Measurements from ENCODE around the gene AAK1.

AAK1 gene

GRCh38 chr2:69549421-69549820 lies 94.1 kb downstream of the AAK1 start:
- Mint-ChIP-seq H3K9me3 (peaks cover 5% of the 10 kb centered on the region), H3K27ac (no peak overlapping the region), H3K27me3 (no peaks in the 10 kb centered on the region), H3K4me1 (peaks cover 36% of the 10 kb centered on the region), H3K36me3 (ENCODE audit: low read depth) (peaks cover 27% of the 10 kb centered on the region), H3K4me3 (no peak overlapping the region)
- no peak for DNase-seq
- no peak for ATAC-seq

DNA sequence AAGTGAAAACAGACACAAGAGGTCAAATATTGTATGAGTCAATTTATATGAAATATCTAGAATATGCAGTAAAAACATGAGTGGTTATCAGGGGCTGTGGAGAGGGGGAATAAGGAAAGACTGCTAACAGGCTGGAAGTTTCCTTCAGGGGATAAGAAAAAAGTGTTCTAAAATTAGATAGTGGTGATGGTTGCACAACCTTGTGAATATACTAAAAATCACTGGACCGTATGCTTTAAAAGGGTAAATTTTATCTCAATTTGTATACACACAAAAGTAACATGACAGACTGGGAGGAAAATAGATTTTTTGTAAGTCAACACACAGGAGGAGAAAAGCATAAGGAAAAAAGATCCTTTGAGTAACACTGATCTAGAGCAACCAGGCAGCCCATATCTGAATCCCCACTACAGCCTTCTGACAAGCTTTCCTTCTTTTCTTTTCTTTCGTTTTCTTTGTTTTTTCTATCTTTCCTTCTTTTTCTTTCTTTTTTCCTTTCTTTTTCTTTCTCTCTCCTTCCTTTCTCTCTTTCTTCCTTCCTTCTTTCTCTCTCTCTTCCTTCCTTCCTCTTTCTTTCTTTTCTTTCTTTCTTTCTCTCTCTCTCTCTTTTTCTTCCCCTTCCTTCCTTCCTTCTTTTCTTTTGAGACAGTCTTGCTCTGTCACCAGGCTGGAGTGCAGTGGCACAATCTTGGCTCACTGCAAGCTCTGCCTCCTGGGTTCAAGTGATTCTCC lies 95.4 kb downstream of the AAK1 start:
- Mint-ChIP-seq H3K4me3 (no peak overlapping the region), H3K4me1 (peaks cover 32% of the 10 kb centered on the region), H3K27me3 (no peaks in the 10 kb centered on the region), H3K36me3 (ENCODE audit: low read depth) (peaks cover 28% of the 10 kb centered on the region), H3K27ac (no peak overlapping the region), H3K9me3 (peaks cover 5% of the 10 kb centered on the region)
- ATAC-seq: no peak
- DNase-seq: no peak

- H3K36me3 Mint-ChIP-seq (ENCODE audit: low read depth): peaks cover 32% of the 10 kb centered on the region
- ATAC-seq (no peak), DNase-seq (no peak)
- H3K27ac Mint-ChIP-seq: no peak overlapping the region
- H3K27me3 Mint-ChIP-seq: no peaks in the 10 kb centered on the region
- H3K4me1 Mint-ChIP-seq: peaks cover 26% of the 10 kb centered on the region
- no peak overlapping the region for H3K4me3 Mint-ChIP-seq
- H3K9me3 Mint-ChIP-seq: peaks cover 5% of the 10 kb centered on the region
Observed at GRCh38 chr2:69546646-69547045, 96.9 kb downstream of the AAK1 start.

DNA sequence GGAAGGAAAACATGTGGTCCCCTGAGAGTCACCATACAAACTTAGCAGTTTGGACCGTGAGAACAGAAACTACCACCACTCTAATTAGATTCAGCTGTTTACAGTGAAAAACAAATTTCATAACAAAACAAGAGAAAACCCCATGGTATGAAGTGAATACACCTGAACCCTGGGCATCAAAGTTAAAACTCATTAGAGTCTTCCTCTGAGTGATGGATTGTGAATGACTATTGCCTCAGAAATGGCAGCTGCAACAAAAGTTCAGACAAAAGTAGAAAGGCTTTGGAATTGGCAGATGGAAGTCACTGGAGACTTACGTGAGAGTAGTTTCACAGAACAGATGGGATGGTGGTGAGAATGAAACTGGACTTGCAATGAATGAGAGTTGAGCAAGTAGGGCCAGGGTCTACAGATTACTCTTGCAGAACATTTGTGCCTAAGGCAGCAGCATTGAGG lies 98.0 kb downstream of the AAK1 start:
- Mint-ChIP-seq H3K4me1 (peaks cover 26% of the 10 kb centered on the region), H3K27ac (no peak overlapping the region), H3K27me3 (no peaks in the 10 kb centered on the region), H3K36me3 (ENCODE audit: low read depth) (peaks cover 34% of the 10 kb centered on the region), H3K4me3 (no peak overlapping the region), H3K9me3 (peaks cover 5% of the 10 kb centered on the region)
- ATAC-seq: no peak
- DNase-seq: no peak

DNA sequence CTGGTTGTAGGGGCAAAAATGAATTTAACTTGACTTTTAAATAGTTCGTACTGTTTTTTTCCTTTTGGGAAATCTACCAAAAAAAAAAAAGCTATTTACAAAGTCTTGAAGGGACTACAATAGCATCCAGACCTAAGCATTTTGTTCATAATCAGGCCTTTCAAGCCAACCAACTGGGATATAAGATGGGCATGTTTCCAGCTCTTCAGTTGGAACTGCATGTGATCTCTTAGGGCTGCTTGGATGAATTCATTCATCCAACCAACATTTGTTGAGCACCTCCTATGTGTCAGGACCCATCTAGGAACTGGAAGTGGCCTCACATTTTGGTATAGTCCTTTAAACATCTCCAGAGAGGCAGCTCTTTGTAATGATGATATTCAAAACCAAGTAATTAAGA lies 98.6 kb downstream of the AAK1 start:
- Mint-ChIP-seq H3K36me3 (ENCODE audit: low read depth) (peaks cover 34% of the 10 kb centered on the region), H3K4me3 (no peak overlapping the region), H3K27ac (no peak overlapping the region), H3K27me3 (no peaks in the 10 kb centered on the region), H3K4me1 (peaks cover 25% of the 10 kb centered on the region), H3K9me3 (peaks cover 5% of the 10 kb centered on the region)
- no peak for ATAC-seq
- DNase-seq: no peak

DNA sequence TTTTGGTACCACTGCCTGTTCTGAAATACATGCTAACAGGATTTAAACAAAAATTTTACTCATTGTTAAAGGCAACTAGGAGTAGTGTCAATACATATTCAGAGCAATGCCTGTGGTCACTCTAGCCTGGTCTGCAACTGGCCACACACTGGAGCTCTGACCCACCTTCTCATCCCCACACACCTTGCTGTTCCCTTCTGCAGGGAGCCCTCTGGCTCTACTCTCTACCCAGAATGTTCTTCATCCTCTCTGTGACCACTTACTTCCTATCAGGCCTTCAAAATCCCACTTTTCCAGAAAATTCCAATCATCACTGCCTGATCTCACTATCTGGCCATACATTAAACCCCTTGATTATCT lies 104.0 kb downstream of the AAK1 start:
- H3K4me1 Mint-ChIP-seq: peaks cover 30% of the 10 kb centered on the region
- H3K9me3 Mint-ChIP-seq: peaks cover 6% of the 10 kb centered on the region
- H3K27me3 Mint-ChIP-seq: no peaks in the 10 kb centered on the region
- H3K36me3 Mint-ChIP-seq (ENCODE audit: low read depth): peaks cover 46% of the 10 kb centered on the region
- ATAC-seq: no peak
- no peak for DNase-seq
- peak overlapping the region; percentile 44 for H3K27ac Mint-ChIP-seq
- H3K4me3 Mint-ChIP-seq: no peak overlapping the region

- Mint-ChIP-seq H3K27me3 (no peaks in the 10 kb centered on the region), H3K27ac (peak overlapping the region; percentile 44), H3K4me1 (peaks cover 30% of the 10 kb centered on the region), H3K4me3 (no peak overlapping the region), H3K9me3 (peaks cover 6% of the 10 kb centered on the region), H3K36me3 (ENCODE audit: low read depth) (peaks cover 48% of the 10 kb centered on the region)
- DNase-seq (no peak), ATAC-seq (no peak)
Observed at GRCh38 chr2:69538872-69539548, 104.5 kb downstream of the AAK1 start.

GRCh38 chr2:69538249-69538648 lies 105.3 kb downstream of the AAK1 start:
- peaks cover 30% of the 10 kb centered on the region for H3K4me1 Mint-ChIP-seq
- ATAC-seq (no peak), DNase-seq (no peak)
- H3K9me3 Mint-ChIP-seq: peaks cover 6% of the 10 kb centered on the region
- H3K27me3 Mint-ChIP-seq: no peaks in the 10 kb centered on the region
- peaks cover 54% of the 10 kb centered on the region for H3K36me3 Mint-ChIP-seq (ENCODE audit: low read depth)
- no peak overlapping the region for H3K27ac Mint-ChIP-seq
- H3K4me3 Mint-ChIP-seq: no peak overlapping the region

GRCh38 chr2:69535817-69536241 lies 107.7 kb downstream of the AAK1 start:
- ATAC-seq (no peak), DNase-seq (no peak)
- Mint-ChIP-seq H3K4me1 (peaks cover 35% of the 10 kb centered on the region), H3K36me3 (ENCODE audit: low read depth) (peaks cover 56% of the 10 kb centered on the region), H3K4me3 (no peak overlapping the region), H3K9me3 (peaks cover 6% of the 10 kb centered on the region), H3K27ac (peak overlapping the region; percentile 32), H3K27me3 (no peaks in the 10 kb centered on the region)

DNA sequence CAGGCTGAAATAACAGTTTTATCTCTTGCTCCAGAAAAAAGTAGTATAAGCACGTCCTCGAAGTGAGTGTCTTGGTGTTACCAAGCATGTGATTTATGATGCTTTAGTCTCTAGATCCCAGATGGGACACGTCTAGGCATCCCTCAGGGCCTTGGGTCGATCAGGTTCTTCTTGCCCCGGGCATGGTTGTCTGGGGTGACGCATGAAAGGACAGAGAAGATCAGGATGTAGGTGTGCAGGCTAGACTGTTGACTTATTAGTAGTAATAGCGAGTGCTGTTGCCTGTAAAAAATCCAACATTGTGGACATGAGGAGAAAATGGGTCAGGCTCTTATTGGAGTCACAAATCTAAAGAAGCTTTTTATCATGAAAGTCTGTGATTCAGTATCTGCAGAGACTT lies 112.4 kb downstream of the AAK1 start:
- Mint-ChIP-seq H3K27me3 (no peaks in the 10 kb centered on the region), H3K4me3 (no peak overlapping the region), H3K9me3 (peaks cover 6% of the 10 kb centered on the region), H3K27ac (no peak overlapping the region), H3K36me3 (ENCODE audit: low read depth) (peaks cover 56% of the 10 kb centered on the region), H3K4me1 (peaks cover 12% of the 10 kb centered on the region)
- no peak for DNase-seq
- ATAC-seq: no peak

DNA sequence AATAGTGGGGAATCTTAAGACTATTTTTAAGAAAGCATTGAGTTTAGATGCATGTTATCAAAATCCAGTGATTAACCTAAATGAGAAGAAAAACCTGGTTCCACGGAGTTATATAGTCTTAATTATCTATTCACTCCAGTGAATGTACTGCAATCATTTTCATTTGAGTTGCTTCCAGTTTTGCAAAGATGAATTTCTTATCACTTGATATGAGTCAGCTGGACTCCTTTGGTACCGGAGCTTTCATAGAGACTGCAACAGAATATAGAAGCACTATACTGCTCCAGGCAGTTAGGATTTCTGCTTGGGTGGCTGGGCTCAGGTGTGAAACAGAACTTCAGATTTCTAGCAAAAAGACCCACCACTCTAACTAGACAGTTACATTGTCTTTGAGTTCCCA lies 114.1 kb downstream of the AAK1 start:
- Mint-ChIP-seq H3K9me3 (no peaks in the 10 kb centered on the region), H3K4me3 (no peak overlapping the region), H3K4me1 (peaks cover 5% of the 10 kb centered on the region), H3K27me3 (no peaks in the 10 kb centered on the region), H3K36me3 (ENCODE audit: low read depth) (peaks cover 48% of the 10 kb centered on the region), H3K27ac (no peak overlapping the region)
- no peak for DNase-seq
- ATAC-seq: no peak

GRCh38 chr2:69525261-69525660 lies 118.3 kb downstream of the AAK1 start:
- H3K9me3 Mint-ChIP-seq: no peaks in the 10 kb centered on the region
- H3K4me1 Mint-ChIP-seq: no peaks in the 10 kb centered on the region
- peaks cover 31% of the 10 kb centered on the region for H3K36me3 Mint-ChIP-seq (ENCODE audit: low read depth)
- no peak overlapping the region for H3K27ac Mint-ChIP-seq
- no peaks in the 10 kb centered on the region for H3K27me3 Mint-ChIP-seq
- no peak overlapping the region for H3K4me3 Mint-ChIP-seq
- DNase-seq (no peak), ATAC-seq (no peak)

DNA sequence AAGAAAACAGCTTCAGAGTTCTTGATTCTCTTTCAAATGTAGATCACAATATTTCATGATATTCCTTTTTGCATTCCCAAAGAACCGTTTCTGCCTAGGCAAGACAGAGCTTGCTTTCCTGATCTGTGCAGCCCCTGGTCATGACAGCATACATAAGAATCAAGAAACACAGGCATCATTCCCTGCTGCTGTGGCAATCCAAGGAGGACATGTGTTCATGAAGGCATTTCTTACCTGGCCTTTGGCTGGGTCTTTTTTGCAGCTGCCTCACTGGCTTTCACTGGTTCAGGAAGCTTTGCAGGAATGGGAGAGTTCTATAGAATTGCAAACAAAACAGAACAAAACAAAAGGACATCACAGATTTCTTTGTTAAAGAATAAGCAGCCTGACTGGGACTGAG lies 118.7 kb downstream of the AAK1 start:
- Mint-ChIP-seq H3K36me3 (ENCODE audit: low read depth) (peaks cover 27% of the 10 kb centered on the region), H3K4me3 (no peak overlapping the region), H3K9me3 (no peaks in the 10 kb centered on the region), H3K27ac (no peak overlapping the region), H3K27me3 (no peaks in the 10 kb centered on the region), H3K4me1 (no peaks in the 10 kb centered on the region)
- ATAC-seq (no peak), DNase-seq (no peak)

DNA sequence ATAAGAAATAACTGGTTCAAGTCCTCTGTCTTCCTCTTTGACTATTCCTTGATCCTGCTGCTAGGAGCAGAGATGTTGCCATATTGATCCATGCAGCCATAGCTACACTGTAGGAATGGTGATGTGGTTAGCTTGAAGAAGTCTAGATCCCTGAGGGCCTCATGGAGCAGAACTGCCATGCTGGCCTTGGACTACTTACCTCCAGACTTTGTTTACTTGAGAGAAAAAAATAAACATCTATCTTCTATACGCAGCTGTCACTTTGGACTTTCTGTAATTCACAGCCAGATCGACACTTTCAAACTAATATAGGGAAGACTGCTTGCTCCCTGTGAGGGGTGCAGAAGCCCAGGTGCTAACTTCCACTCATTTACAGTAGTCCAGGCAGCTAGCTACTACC lies 121.8 kb downstream of the AAK1 start:
- no peaks in the 10 kb centered on the region for H3K9me3 Mint-ChIP-seq
- ATAC-seq (no peak), DNase-seq (no peak)
- H3K36me3 Mint-ChIP-seq (ENCODE audit: low read depth): peaks cover 35% of the 10 kb centered on the region
- no peak overlapping the region for H3K4me3 Mint-ChIP-seq
- no peaks in the 10 kb centered on the region for H3K27me3 Mint-ChIP-seq
- H3K27ac Mint-ChIP-seq: peak overlapping the region; percentile 6
- no peaks in the 10 kb centered on the region for H3K4me1 Mint-ChIP-seq

GRCh38 chr2:69518841-69519240 lies 124.7 kb downstream of the AAK1 start:
- ATAC-seq: no peak
- no peaks in the 10 kb centered on the region for H3K9me3 Mint-ChIP-seq
- no peak overlapping the region for H3K4me3 Mint-ChIP-seq
- no peak for DNase-seq
- H3K36me3 Mint-ChIP-seq (ENCODE audit: low read depth): peaks cover 32% of the 10 kb centered on the region
- H3K27ac Mint-ChIP-seq: no peak overlapping the region
- H3K4me1 Mint-ChIP-seq: no peaks in the 10 kb centered on the region
- H3K27me3 Mint-ChIP-seq: no peaks in the 10 kb centered on the region

Data from activated naive CD8-positive, alpha-beta T cell treated with anti-CD3 and anti-CD28 coated beads, Interleukin-2, amount 50 U/mL, for 24 hours (primary cell).